H9 (cell line): ENCODE results near the gene TSPEAR. TPM values are rescaled to one million over a fixed set of nuclear protein-coding genes. Genes with fewer than 3 reads are reported as not detected.

Experiments
- DNase-seq: peaks from one replicate; pipeline ENCODE4 v3.0.0-alpha.2; 2017
- H2AFZ ChIP-seq: one replicate; pipeline ENCODE4 v1.6.1; 2013; ENCODE audit warnings: mild to moderate bottlenecking, low read length, control low read depth, moderate library complexity
- H2AK5ac ChIP-seq: 2 replicates; pipeline ENCODE4 v1.6.1; 2013; ENCODE audit warnings: low read length, control low read depth, mixed read lengths; ENCODE audit not compliant: insufficient read length
- H2BK120ac ChIP-seq: one replicate; pipeline ENCODE4 v1.6.1; 2013; ENCODE audit warnings: low read depth, mild to moderate bottlenecking, low read length, control low read depth, inconsistent platforms; ENCODE audit not compliant: poor library complexity, severe bottlenecking
- H2BK12ac ChIP-seq: 2 replicates; pipeline ENCODE4 v1.6.1; 2013; ENCODE audit warnings: low read length, control low read depth, mixed read lengths, low read depth; ENCODE audit not compliant: insufficient read length
- H2BK15ac ChIP-seq: 2 replicates; pipeline ENCODE4 v1.6.1; 2013; ENCODE audit warnings: low read depth, low read length, control low read depth
- H2BK20ac ChIP-seq: one replicate; pipeline ENCODE4 v1.6.1; 2013; ENCODE audit warnings: low read depth, mild to moderate bottlenecking, low read length, control low read depth, inconsistent platforms; ENCODE audit not compliant: poor library complexity, severe bottlenecking
- H2BK5ac ChIP-seq: 2 replicates; pipeline ENCODE4 v1.6.1; 2013; ENCODE audit warnings: low read length, control low read depth, mixed read lengths; ENCODE audit not compliant: insufficient read length
- H3K14ac ChIP-seq: 2 replicates; pipeline ENCODE4 v1.6.1; 2013; ENCODE audit warnings: low read length, control low read depth; ENCODE audit not compliant: insufficient read depth
- H3K18ac ChIP-seq: 2 replicates; pipeline ENCODE4 v1.6.1; 2013; ENCODE audit warnings: low read depth, mild to moderate bottlenecking, mixed read lengths, low read length, control low read depth; ENCODE audit not compliant: insufficient read length
- H3K23ac ChIP-seq: 2 replicates; pipeline ENCODE4 v1.6.1; 2013; ENCODE audit warnings: low read length, control low read depth, mixed read lengths, low read depth; ENCODE audit not compliant: insufficient read length
- H3K23me2 ChIP-seq: 2 replicates; pipeline ENCODE4 v1.6.1; 2013; ENCODE audit warnings: low read depth, mild to moderate bottlenecking, mixed read lengths, low read length, control low read depth; ENCODE audit not compliant: insufficient read length, poor library complexity, severe bottlenecking
- H3K27ac ChIP-seq: 2 replicates; pipeline ENCODE4 v1.5.1; 2013; ENCODE audit warnings: low read length, control low read depth, mixed read lengths, low read depth; ENCODE audit not compliant: insufficient read length
- H3K27me3 ChIP-seq: 2 replicates; pipeline ENCODE4 v1.6.1; 2013; ENCODE audit warnings: low read length, control low read depth, inconsistent platforms; ENCODE audit not compliant: insufficient read depth
- H3K4ac ChIP-seq: 2 replicates; pipeline ENCODE4 v1.6.1; 2013; ENCODE audit warnings: low read depth, mild to moderate bottlenecking, control low read depth, inconsistent platforms, low read length, moderate library complexity
- H3K4me1 ChIP-seq: 2 replicates; pipeline ENCODE4 v1.6.1; 2013; ENCODE audit warnings: low read length, control low read depth, inconsistent platforms; ENCODE audit not compliant: insufficient read depth
- H3K4me2 ChIP-seq: 2 replicates; pipeline ENCODE4 v1.6.1; 2013; ENCODE audit warnings: low read length, control low read depth, mixed read lengths; ENCODE audit not compliant: insufficient read length, insufficient read depth
- H3K56ac ChIP-seq: 2 replicates; pipeline ENCODE4 v1.6.1; 2013; ENCODE audit warnings: low read depth, mild to moderate bottlenecking, mixed read lengths, low read length, control low read depth; ENCODE audit not compliant: insufficient read length
- H3K79me1 ChIP-seq: 2 replicates; pipeline ENCODE4 v1.6.1; 2013; ENCODE audit warnings: low read depth, mild to moderate bottlenecking, moderate library complexity, low read length, control low read depth, inconsistent platforms; ENCODE audit not compliant: insufficient read depth, poor library complexity, severe bottlenecking
- H3K79me2 ChIP-seq: 2 replicates; pipeline ENCODE4 v1.6.1; 2013; ENCODE audit warnings: low read length, control low read depth, inconsistent platforms; ENCODE audit not compliant: insufficient read depth
- H3K9ac ChIP-seq: 2 replicates; pipeline ENCODE4 v1.6.1; 2013; ENCODE audit warnings: low read length, control low read depth, mixed read lengths; ENCODE audit not compliant: insufficient read length; ENCODE audit errors: extremely low read depth
- H3K9me3 ChIP-seq: one replicate; pipeline ENCODE4 v1.6.1; 2013; ENCODE audit warnings: low read depth, low read length, inconsistent platforms; ENCODE audit not compliant: control insufficient read depth
- H3T11ph ChIP-seq: one replicate; pipeline ENCODE4 v1.6.1; 2013; ENCODE audit warnings: mild to moderate bottlenecking, low read length, control low read depth, inconsistent platforms
- H4K20me1 ChIP-seq: one replicate; pipeline ENCODE4 v1.6.1; 2013; ENCODE audit not compliant: control insufficient read depth, insufficient read length, insufficient read depth
- H4K5ac ChIP-seq: 2 replicates; pipeline ENCODE4 v1.6.1; 2013; ENCODE audit warnings: low read depth, mild to moderate bottlenecking, mixed read lengths, low read length, control low read depth; ENCODE audit not compliant: insufficient read length
- H4K8ac ChIP-seq: replicated peaks from 2 replicates; pipeline ENCODE4 v1.6.1; 2013; ENCODE audit warnings: low read length, control low read depth, mixed read lengths, low read depth; ENCODE audit not compliant: insufficient read length
- H4K91ac ChIP-seq: 2 replicates; pipeline ENCODE4 v1.6.1; 2013; ENCODE audit warnings: low read depth, mild to moderate bottlenecking, moderate library complexity, mixed read lengths, low read length, control low read depth; ENCODE audit not compliant: insufficient read length
- H3K27ac Mint-ChIP-seq, 3 experiments: 2 replicates in 2 of 3; 3 replicates in 1 of 3; pipeline ENCODE4 v1.8.0; 2020 to 2021; ENCODE audit warnings: mixed read lengths in 3 of 3, mild to moderate bottlenecking in 1 of 3, moderate library complexity in 1 of 3
- H3K27me3 Mint-ChIP-seq: 2 replicates; pipeline ENCODE4 v1.8.0; 2021; ENCODE audit warnings: low read depth, mild to moderate bottlenecking, moderate library complexity, mixed read lengths
- H3K36me3 Mint-ChIP-seq, 3 experiments: 2 replicates in 2 of 3; 3 replicates in 1 of 3; pipeline ENCODE4 v1.8.0; 2020 to 2021; ENCODE audit warnings: low read depth in 3 of 3, mixed read lengths in 3 of 3; ENCODE audit not compliant: insufficient read depth in 1 of 3
- H3K4me1 Mint-ChIP-seq, 2 experiments: 2 replicates each; pipeline ENCODE4 v1.8.0; 2020; ENCODE audit warnings: mixed read lengths in 2 of 2
- H3K4me3 Mint-ChIP-seq, 2 experiments: 2 replicates in 1 of 2; 3 replicates in 1 of 2; pipeline ENCODE4 v1.8.0; 2020 to 2021; ENCODE audit warnings: mild to moderate bottlenecking in 2 of 2, mixed read lengths in 2 of 2, moderate library complexity in 1 of 2
- H3K9me3 Mint-ChIP-seq, 2 experiments: 2 replicates in 1 of 2; 3 replicates in 1 of 2; pipeline ENCODE4 v1.8.0; 2020; ENCODE audit warnings: mild to moderate bottlenecking in 2 of 2, mixed read lengths in 2 of 2, moderate library complexity in 1 of 2
- WGBS: extraction: QIAGEN DNeasy Blood & Tissue Kit; methylation state at CpG from one replicate; pipeline ENCODE4 v1.1.7; 2013; ENCODE audit warnings: missing lambda C conversion rate, low lambda C conversion rate, mixed read lengths; ENCODE audit not compliant: insufficient read length; ENCODE audit errors: extremely low coverage; 5-methylcytosine and 5-hydroxymethylcytosine counted together
- total RNA-seq: library from RNA; stranded (reverse); gene quantifications from 2 replicates; pipeline ENCODE4 v1.2.1, GENCODE V29; 2021
- TF ChIP-seq, protein P1 (sequence below): fragments of 200-600 bp; sonication (generic); conservative IDR thresholded peaks from 3 replicates; pipeline ENCODE4 v1.8.0; 2021; ENCODE audit warnings: antibody characterized with exemption, mild to moderate bottlenecking

TSPEAR gene
- total RNA-seq, 1 experiment from 2014 or later, result 1.3 TPM

DNA sequence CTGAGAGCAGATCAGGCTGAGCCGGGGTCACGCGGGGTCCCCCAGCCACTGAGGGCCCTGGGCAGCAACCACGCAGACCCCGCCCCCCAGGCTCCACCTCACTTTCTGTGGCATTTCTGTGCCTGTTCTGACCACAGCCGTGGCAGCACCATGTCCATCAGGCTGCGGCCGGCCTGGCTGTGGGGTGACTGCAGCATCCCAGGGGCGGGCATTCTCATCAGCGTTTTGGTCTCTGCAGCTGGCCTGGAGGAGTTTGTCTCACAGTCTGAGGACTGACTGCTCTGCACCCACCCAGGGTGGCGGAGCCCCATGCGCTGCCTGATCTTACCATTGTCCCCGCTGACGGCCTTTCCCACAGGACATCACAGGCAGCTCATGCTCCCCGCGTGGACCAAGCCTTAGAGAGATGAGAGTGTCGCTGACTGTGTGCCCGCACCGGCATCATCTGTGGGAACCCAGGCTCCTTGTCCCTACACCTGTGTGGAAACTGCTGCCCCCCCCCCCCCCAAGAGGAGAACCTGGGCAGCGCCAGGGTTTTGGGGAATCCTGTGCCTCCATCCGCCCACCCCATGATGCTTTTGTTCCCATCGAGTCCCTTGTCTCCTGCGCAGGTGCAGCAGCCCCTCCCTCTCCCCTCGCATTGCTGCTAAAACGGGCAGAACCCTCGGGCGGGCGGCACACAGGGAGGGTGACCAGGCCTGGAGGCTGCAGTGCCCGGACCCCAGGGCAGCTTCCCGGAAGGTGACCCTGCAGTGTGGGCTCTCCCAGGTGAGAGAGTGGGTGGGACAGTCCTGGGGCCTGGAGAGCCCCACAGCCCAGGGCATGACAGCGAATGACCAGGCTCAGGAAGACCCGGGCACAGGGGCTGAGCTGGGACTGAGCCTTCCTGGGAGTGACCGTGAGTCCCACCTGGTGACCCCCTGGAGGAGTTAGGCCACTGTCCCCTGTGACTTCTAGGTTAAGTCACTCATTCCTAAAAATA lies 173.2 kb downstream of the TSPEAR start:
- Histone ChIP-seq H3K4me1 (no peaks in the 10 kb centered on the region; the same call in 1 of the 2 replicates), H3K9me3 (no peaks in the 10 kb centered on the region), H2BK12ac (no peak overlapping the region), H2AFZ (no peak overlapping the region), H2BK120ac (no peak overlapping the region), H2BK20ac (no peak overlapping the region), H4K5ac (no peak overlapping the region), H4K20me1 (no peaks in the 10 kb centered on the region), H3K23ac (no peak overlapping the region), H3K23me2 (no peaks in the 10 kb centered on the region), H3K4ac (no peak overlapping the region), H3T11ph (no peak overlapping the region), H2BK15ac (no peak overlapping the region), H2AK5ac (no peak overlapping the region), H3K27ac (no peak overlapping the region), H3K18ac (no peak overlapping the region), H2BK5ac (no peak overlapping the region), H3K4me2 (no peak overlapping the region), H3K14ac (no peak overlapping the region), H3K27me3 (no peaks in the 10 kb centered on the region), H4K8ac (no peak overlapping the region), H3K79me1 (no peaks in the 10 kb centered on the region), H3K79me2 (no peaks in the 10 kb centered on the region), H3K9ac (no peak overlapping the region), H3K56ac (no peak overlapping the region), H4K91ac (no peak overlapping the region)
- DNase-seq, result peak; percentile 24
- no peak overlapping the region for H3K27ac Mint-ChIP-seq
- WGBS, result no CpG with 5 or more reads among the region's 33 CpGs
- H3K4me1 Mint-ChIP-seq, result 0 out of 4 replicates have a peak, but pooled peaks cover 0 to 2% of the 10 kb centered on the region in 2 experiments
- TF ChIP-seq, protein P1, sequence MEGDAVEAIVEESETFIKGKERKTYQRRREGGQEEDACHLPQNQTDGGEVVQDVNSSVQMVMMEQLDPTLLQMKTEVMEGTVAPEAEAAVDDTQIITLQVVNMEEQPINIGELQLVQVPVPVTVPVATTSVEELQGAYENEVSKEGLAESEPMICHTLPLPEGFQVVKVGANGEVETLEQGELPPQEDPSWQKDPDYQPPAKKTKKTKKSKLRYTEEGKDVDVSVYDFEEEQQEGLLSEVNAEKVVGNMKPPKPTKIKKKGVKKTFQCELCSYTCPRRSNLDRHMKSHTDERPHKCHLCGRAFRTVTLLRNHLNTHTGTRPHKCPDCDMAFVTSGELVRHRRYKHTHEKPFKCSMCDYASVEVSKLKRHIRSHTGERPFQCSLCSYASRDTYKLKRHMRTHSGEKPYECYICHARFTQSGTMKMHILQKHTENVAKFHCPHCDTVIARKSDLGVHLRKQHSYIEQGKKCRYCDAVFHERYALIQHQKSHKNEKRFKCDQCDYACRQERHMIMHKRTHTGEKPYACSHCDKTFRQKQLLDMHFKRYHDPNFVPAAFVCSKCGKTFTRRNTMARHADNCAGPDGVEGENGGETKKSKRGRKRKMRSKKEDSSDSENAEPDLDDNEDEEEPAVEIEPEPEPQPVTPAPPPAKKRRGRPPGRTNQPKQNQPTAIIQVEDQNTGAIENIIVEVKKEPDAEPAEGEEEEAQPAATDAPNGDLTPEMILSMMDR, result no peak
- no peak overlapping the region; a peak in 1 of 5 replicates for H3K4me3 Mint-ChIP-seq
- H3K27me3 Mint-ChIP-seq, result no peaks in the 10 kb centered on the region; the same call in 1 of the 2 replicates
- peaks cover 0 to 5% of the 10 kb centered on the region in 2 experiments; a peak in 2 of 5 replicates for H3K9me3 Mint-ChIP-seq
- H3K36me3 Mint-ChIP-seq, result 0 out of 7 replicates have a peak, but pooled peaks cover 0 to 5% (median 0%) of the 10 kb centered on the region in 3 experiments
